Uterine smooth muscle cell (primary cell): ENCODE measurements around the gene ZNF512B. TPM values are rescaled to one million over a fixed set of nuclear protein-coding genes. Genes with fewer than 3 reads are reported as not detected.

Experiments
- total RNA-seq: library from RNA; depleted of rRNA; stranded (reverse); fragments of >200 nt; gene quantifications from 2 replicates; pipeline ENCODE4 v1.2.3, GENCODE V29; 2014

Gene ZNF512B
- total RNA-seq: 7.1 and 7.6 TPM in 2 replicates

GRCh38 chr20:63969838-63970713 is at the start of gene ZNF512B:
Gene ZNF512B, minus strand, starts transcription at chr20:63969930. Its CDS starts 1,980 bp downstream, at chr20:63967950.

GRCh38 chr20:63980806-63981728 is 11.3 kb upstream of the ZNF512B start, which contains the start of gene PRPF6:
Gene PRPF6, plus strand, starts transcription at chr20:63981132. Its CDS starts 114 bp downstream, at chr20:63981246.

DNA sequence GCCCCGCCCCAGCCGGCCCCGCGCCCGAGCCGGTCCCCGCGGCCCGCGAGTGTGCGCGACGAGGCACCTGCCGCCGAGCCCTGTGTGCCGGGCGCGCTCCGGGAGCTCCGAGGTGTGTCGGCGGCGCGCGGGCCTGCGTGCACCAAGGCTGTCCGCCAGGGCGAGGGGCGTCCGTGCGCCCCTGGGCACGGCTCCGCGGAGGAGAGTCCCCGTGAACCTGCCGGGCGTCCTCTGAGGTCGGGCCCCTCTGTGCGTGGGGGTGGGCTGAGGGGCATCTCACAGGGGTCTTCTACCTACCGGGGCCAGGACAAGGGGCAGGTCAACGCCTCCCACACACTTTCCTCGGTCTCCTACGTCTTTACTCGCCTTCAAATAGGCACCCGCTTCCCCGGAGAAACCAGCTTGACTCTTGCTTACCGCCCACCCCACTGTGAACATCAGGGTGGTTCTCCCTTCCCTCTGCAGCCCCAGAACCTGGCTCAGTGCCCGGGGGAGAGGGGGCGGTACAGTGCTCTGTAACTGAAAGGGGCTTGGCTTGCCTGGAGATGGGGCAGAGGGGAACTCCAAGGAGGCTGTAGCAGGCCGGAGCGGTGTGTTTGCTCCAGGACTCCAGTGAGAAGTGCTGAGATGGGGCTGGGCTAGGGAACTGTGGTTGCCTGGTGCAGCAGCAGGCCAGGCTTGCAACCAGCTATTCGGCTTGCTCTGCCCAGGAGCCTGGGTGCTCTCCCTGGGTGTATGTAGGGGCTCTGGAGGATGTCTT is 10.0 kb upstream of the ZNF512B start, which contains the start of gene SAMD10:
SAMD10 (minus strand) TSS at position 86 of the 760 bp plus-strand sequence. CDS start 175 bp downstream, outside the sequence.

GRCh38 chr20:63955827-63956663 is 13.7 kb downstream of the ZNF512B start, which contains the start of gene UCKL1:
Gene UCKL1, minus strand, starts transcription at chr20:63956416. Its CDS starts 44 bp downstream, at chr20:63956372.

Other genes with a start within 250 kb of the ZNF512B start
- 5.2 and 7.0 TPM in 2 replicates for gene LIME1, start 233.3 kb downstream of the ZNF512B start, total RNA-seq
- 32.0 and 35.4 TPM in 2 replicates for gene SLC2A4RG, start 230.2 kb downstream of the ZNF512B start, total RNA-seq
- 11.9 and 16.7 TPM in 2 replicates for gene ZBTB46, start 138.7 kb downstream of the ZNF512B start, total RNA-seq
- gene ABHD16B, start 108.4 kb downstream of the ZNF512B start, total RNA-seq: not detected in 2 replicates
- gene TPD52L2, start 104.7 kb downstream of the ZNF512B start, total RNA-seq: 159 and 171 TPM in 2 replicates
- gene DNAJC5, start 74.8 kb downstream of the ZNF512B start, total RNA-seq: 55.2 and 60.0 TPM in 2 replicates
- gene UCKL1, start 13.5 kb downstream of the ZNF512B start, total RNA-seq: 22.4 and 24.0 TPM in 2 replicates
- 0.87 and 1.00 TPM in 2 replicates for gene SAMD10, start 9.7 kb upstream of the ZNF512B start, total RNA-seq
- 65.7 and 73.8 TPM in 2 replicates for gene PRPF6, start 11.2 kb upstream of the ZNF512B start, total RNA-seq
- 0.77 and 1.2 TPM in 2 replicates for gene C20orf204, start 66.3 kb upstream of the ZNF512B start, total RNA-seq
- 0.12 TPM in 1 of 2 replicates, not detected in the other for gene SOX18, start 79.7 kb upstream of the ZNF512B start, total RNA-seq
- 10.8 and 24.7 TPM in 2 replicates for gene TCEA2, start 93.3 kb upstream of the ZNF512B start, total RNA-seq
- 7.5 and 8.7 TPM in 2 replicates for gene RGS19, start 109.6 kb upstream of the ZNF512B start, total RNA-seq
- 1.1 and 2.1 TPM in 2 replicates for gene OPRL1, start 110.2 kb upstream of the ZNF512B start, total RNA-seq
- gene LKAAEAR1, start 114.5 kb upstream of the ZNF512B start, total RNA-seq: not detected in 2 replicates
- gene NPBWR2, start 137.6 kb upstream of the ZNF512B start, total RNA-seq: not detected in 2 replicates
- gene MYT1, start 194.5 kb upstream of the ZNF512B start, total RNA-seq: not detected in 2 replicates